Mucosa of rectum (tissue), 2 donors: ENCODE data around the gene SOX6.

Experiments used
- H3K27ac ChIP-seq, 2 donors: one replicate each; pipeline ENCODE4 v1.7.0; 2013; ENCODE audit warnings: inconsistent platforms in 2 of 2, low read depth in 2 of 2, low read length in 2 of 2
- H3K27me3 ChIP-seq, 2 donors: one replicate each; pipeline ENCODE4 v1.7.0; 2013; ENCODE audit warnings: low read length in 2 of 2; ENCODE audit not compliant: control insufficient read depth in 2 of 2, insufficient read depth in 2 of 2
- H3K36me3 ChIP-seq, 2 donors: one replicate each; pipeline ENCODE4 v1.7.0; 2013; ENCODE audit warnings: low read length in 2 of 2; ENCODE audit not compliant: control insufficient read depth in 2 of 2, insufficient read depth in 2 of 2
- H3K4me1 ChIP-seq, 2 donors: one replicate each; pipeline ENCODE4 v1.7.0; 2013; ENCODE audit warnings: low read length in 2 of 2, mild to moderate bottlenecking in 1 of 2; ENCODE audit not compliant: control insufficient read depth in 2 of 2, insufficient read depth in 2 of 2
- H3K4me3 ChIP-seq, 2 donors: one replicate each; pipeline ENCODE4 v1.7.0; 2013; ENCODE audit warnings: low read length in 2 of 2
- H3K9ac ChIP-seq, 2 donors: one replicate each; pipeline ENCODE4 v1.7.0; 2013; ENCODE audit warnings: low read length in 2 of 2, low read depth in 1 of 2, mild to moderate bottlenecking in 1 of 2
- H3K9me3 ChIP-seq, 2 donors: one replicate each; pipeline ENCODE4 v1.7.0; 2013; ENCODE audit warnings: low read length in 2 of 2; ENCODE audit not compliant: control insufficient read depth in 2 of 2
- donor health status: healthy.
- donor health status: Normal muscosa, but diverticular disease.

The SOX6 gene

GRCh38 chr11:15940462-15941205 is 415.7 kb downstream of the SOX6 start:
- Histone ChIP-seq H3K4me3 (no peak overlapping the region), H3K9ac (no peak overlapping the region), H3K4me1 (peaks cover 4 to 13% of the 10 kb centered on the region in 2 donors), H3K36me3 (no peaks in the 10 kb centered on the region), H3K27ac (no peak overlapping the region), H3K27me3 (no peaks in the 10 kb centered on the region), H3K9me3 (no peaks in the 10 kb centered on the region)

- Histone ChIP-seq H3K27ac (no peak overlapping the region), H3K9me3 (no peaks in the 10 kb centered on the region), H3K4me1 (peaks cover 6 to 20% of the 10 kb centered on the region in 2 donors), H3K27me3 (no peaks in the 10 kb centered on the region), H3K36me3 (no peaks in the 10 kb centered on the region), H3K9ac (no peak overlapping the region), H3K4me3 (no peak overlapping the region)
These were observed 417.4 kb downstream of the SOX6 start for GRCh38 chr11:15938983-15939382.

GRCh38 chr11:15938121-15938611 is 418.2 kb downstream of the SOX6 start:
- Histone ChIP-seq H3K4me3 (no peak overlapping the region), H3K36me3 (no peaks in the 10 kb centered on the region), H3K9me3 (no peaks in the 10 kb centered on the region), H3K27ac (no peak overlapping the region), H3K4me1 (peaks cover 2 to 21% of the 10 kb centered on the region in 2 donors), H3K9ac (no peak overlapping the region), H3K27me3 (no peaks in the 10 kb centered on the region)

- H3K9ac ChIP-seq: no peak overlapping the region
- H3K4me3 ChIP-seq: no peak overlapping the region
- H3K27ac ChIP-seq: peak overlapping the region in 1 of 2 donors; percentile 8
- H3K9me3 ChIP-seq: no peaks in the 10 kb centered on the region
- no peaks in the 10 kb centered on the region for H3K27me3 ChIP-seq
- H3K4me1 ChIP-seq: peaks cover 2 to 21% of the 10 kb centered on the region in 2 donors
- no peaks in the 10 kb centered on the region for H3K36me3 ChIP-seq
These were observed 418.7 kb downstream of the SOX6 start for GRCh38 chr11:15937601-15938120.

GRCh38 chr11:15936011-15936410 is 420.3 kb downstream of the SOX6 start:
- H3K4me1 ChIP-seq: peaks cover 2 to 21% of the 10 kb centered on the region in 2 donors
- no peaks in the 10 kb centered on the region for H3K36me3 ChIP-seq

GRCh38 chr11:15935373-15935772 is 421.0 kb downstream of the SOX6 start:
- H3K27me3 ChIP-seq: no peaks in the 10 kb centered on the region
- no peaks in the 10 kb centered on the region for H3K9me3 ChIP-seq
- H3K27ac ChIP-seq: peak overlapping the region in 1 of 2 donors; percentile 38
- no peak overlapping the region for H3K9ac ChIP-seq
- no peak overlapping the region for H3K4me3 ChIP-seq
- H3K4me1 ChIP-seq: peaks cover 2 to 21% of the 10 kb centered on the region in 2 donors
- no peaks in the 10 kb centered on the region for H3K36me3 ChIP-seq

More at GRCh38 chr11:15936011-15936410, 420.3 kb downstream of the SOX6 start:
- Histone ChIP-seq H3K27ac (no peak overlapping the region), H3K4me3 (no peak overlapping the region), H3K9ac (no peak overlapping the region), H3K27me3 (no peaks in the 10 kb centered on the region), H3K9me3 (no peaks in the 10 kb centered on the region)

- Histone ChIP-seq H3K4me3 (no peak overlapping the region), H3K36me3 (no peaks in the 10 kb centered on the region), H3K4me1 (peaks cover 2 to 21% of the 10 kb centered on the region in 2 donors), H3K9me3 (no peaks in the 10 kb centered on the region), H3K27ac (peak overlapping the region; percentile 32 to 43), H3K9ac (no peak overlapping the region), H3K27me3 (no peaks in the 10 kb centered on the region)
These were observed 422.3 kb downstream of the SOX6 start for GRCh38 chr11:15933886-15934625.

- H3K9ac ChIP-seq: no peak overlapping the region
These were observed 423.9 kb downstream of the SOX6 start for GRCh38 chr11:15932417-15932816.

GRCh38 chr11:15931497-15931896 is 424.8 kb downstream of the SOX6 start:
- Histone ChIP-seq H3K9me3 (no peaks in the 10 kb centered on the region), H3K27ac (no peak overlapping the region), H3K36me3 (no peaks in the 10 kb centered on the region), H3K27me3 (no peaks in the 10 kb centered on the region), H3K9ac (no peak overlapping the region), H3K4me1 (peaks cover 2 to 21% of the 10 kb centered on the region in 2 donors), H3K4me3 (no peak overlapping the region)

More at GRCh38 chr11:15932417-15932816, 423.9 kb downstream of the SOX6 start:
- Histone ChIP-seq H3K36me3 (no peaks in the 10 kb centered on the region), H3K27me3 (no peaks in the 10 kb centered on the region), H3K4me1 (peaks cover 2 to 21% of the 10 kb centered on the region in 2 donors), H3K9me3 (no peaks in the 10 kb centered on the region), H3K4me3 (no peak overlapping the region), H3K27ac (peak overlapping the region in 1 of 2 donors; percentile 30)
